ENCODE data around the gene TPGS1. TPM values are rescaled to one million over a fixed set of nuclear protein-coding genes. Genes with fewer than 3 reads are reported as not detected.

Gene TPGS1
- total and polyA plus RNA-seq, 2 donors (not counting 3 experiments of a cell fraction or from before 2014, with no cell fraction given), result 20.9 to 24.7 TPM

- H2AFZ ChIP-seq (ENCODE audit: low read depth, low read length), result no peak overlapping the region
- no peaks in the 10 kb centered on the region for H3K36me3 ChIP-seq (ENCODE audit: control insufficient read depth in 2 of 2, extremely low read depth in 1 of 2, insufficient read depth in 2 of 2, low read length in 2 of 2)
- no peaks in the 10 kb centered on the region for H3K9me3 ChIP-seq (replicated peaks; ENCODE audit: control insufficient read depth, insufficient read depth, low read length)
- no peak for TF ChIP-seq POLR2A (IDR thresholded peaks at IDR 0.05; ENCODE audit: low read depth, low read length)
- TF ChIP-seq FOS (IDR thresholded peaks at IDR 0.05; ENCODE audit: borderline replicate concordance, insufficient read depth, low read length), result no peak
- no peak for TF ChIP-seq GATA2 (IDR thresholded peaks at IDR 0.05; ENCODE audit: insufficient read depth, insufficient read length, low read depth, low read length)
- TF ChIP-seq MYC (IDR thresholded peaks at IDR 0.05; ENCODE audit: low read depth, low read length), result no peak
- no peak for TF ChIP-seq POLR2AphosphoS5 (IDR thresholded peaks at IDR 0.05; ENCODE audit: insufficient read depth, low read depth, low read length)
- no peak for TF ChIP-seq MAX (IDR thresholded peaks at IDR 0.05; ENCODE audit: insufficient read depth, insufficient read length)
- TF ChIP-seq JUN (IDR thresholded peaks at IDR 0.05; ENCODE audit: borderline replicate concordance, insufficient read depth, insufficient read length, low read depth), result no peak
- no peak for TF ChIP-seq EZH2 (IDR thresholded peaks at IDR 0.05; ENCODE audit: borderline replicate concordance, low read depth, low read length, severe bottlenecking)
- TF ChIP-seq CTCF (IDR thresholded peaks at IDR 0.05; ENCODE audit: extremely low read depth in 1 of 2, insufficient read depth in 1 of 2, low read depth in 1 of 2, low read length in 2 of 2), result no peak
- H3K4me2 ChIP-seq (ENCODE audit: insufficient read depth, low read length), result no peak overlapping the region
- DNase-seq (ENCODE audit: low read depth, low spot score) (no peak), FAIRE-seq (no peak)
- H3K79me2 ChIP-seq (ENCODE audit: control insufficient read depth, insufficient read depth, low read length), result no peaks in the 10 kb centered on the region
- H3K27me3 ChIP-seq (ENCODE audit: control insufficient read depth in 2 of 2, insufficient read depth in 2 of 2, low read length in 2 of 2), result peaks cover 0 to 1% of the 10 kb centered on the region in 2 experiments
- H3K9me1 ChIP-seq (replicated peaks; ENCODE audit: control insufficient read depth, extremely low read depth, insufficient read depth, low read length), result no peaks in the 10 kb centered on the region
- H3K9ac ChIP-seq (replicated peaks; ENCODE audit: extremely low read depth, insufficient read depth, low read length), result no peak overlapping the region
- no TSS peak for BruUV-seq (replicated peaks)
- POLR2A ChIA-PET, result no interaction called here
- intact Hi-C loops (cut with micrococcal nuclease), result no loop called here
- H3K4me1 ChIP-seq (ENCODE audit: control insufficient read depth, extremely low read depth, insufficient read depth, low read length), result peaks cover 3% of the 10 kb centered on the region
- CTCF ChIA-PET, result interaction anchor here (0.6 to 1.0 kb wide), 2 partner anchors 15 to 35 kb away, joined by 3 to 6 read pairs; no protein-coding TSS in a partner anchor
- dilution Hi-C loops (cut with MboI; ENCODE audit: extremely low pct_ligation_motif_present, low sequenced_read_pairs), result no loop called here
- no peak overlapping the region for H3K4me3 ChIP-seq (replicated peaks in 1 of 3; ENCODE audit: insufficient read depth in 1 of 3, low read depth in 1 of 3, low read length in 3 of 3)
- no peak overlapping the region for H3K27ac ChIP-seq (ENCODE audit: insufficient read depth, low read depth, low read length)
- H4K20me1 ChIP-seq (replicated peaks; ENCODE audit: control insufficient read depth, extremely low read depth, insufficient read depth, low read length), result no peaks in the 10 kb centered on the region
These were observed 18.6 kb downstream of the TPGS1 start for GRCh38 chr19:525857-526419.

Measured in endothelial cell of umbilical vein (primary cell).